ENCODE measurements around the gene GPD1L. TPM values are rescaled to one million over a fixed set of nuclear protein-coding genes. Genes with fewer than 3 reads are reported as not detected.

GPD1L gene
- total and polyA plus RNA-seq, 11 donors, result 97.4 to 340 (median 164) TPM

GRCh38 chr3:32076566-32076965 is 29.9 kb upstream of the GPD1L start:
- 89 to 93% (median 92%) methylated on average over 3 of the region's 3 CpGs for WGBS, 4 donors
- H3K9me3 ChIP-seq, result no peaks in the 10 kb centered on the region
- no peak for DNase-seq
- TF ChIP-seq, protein P1, sequence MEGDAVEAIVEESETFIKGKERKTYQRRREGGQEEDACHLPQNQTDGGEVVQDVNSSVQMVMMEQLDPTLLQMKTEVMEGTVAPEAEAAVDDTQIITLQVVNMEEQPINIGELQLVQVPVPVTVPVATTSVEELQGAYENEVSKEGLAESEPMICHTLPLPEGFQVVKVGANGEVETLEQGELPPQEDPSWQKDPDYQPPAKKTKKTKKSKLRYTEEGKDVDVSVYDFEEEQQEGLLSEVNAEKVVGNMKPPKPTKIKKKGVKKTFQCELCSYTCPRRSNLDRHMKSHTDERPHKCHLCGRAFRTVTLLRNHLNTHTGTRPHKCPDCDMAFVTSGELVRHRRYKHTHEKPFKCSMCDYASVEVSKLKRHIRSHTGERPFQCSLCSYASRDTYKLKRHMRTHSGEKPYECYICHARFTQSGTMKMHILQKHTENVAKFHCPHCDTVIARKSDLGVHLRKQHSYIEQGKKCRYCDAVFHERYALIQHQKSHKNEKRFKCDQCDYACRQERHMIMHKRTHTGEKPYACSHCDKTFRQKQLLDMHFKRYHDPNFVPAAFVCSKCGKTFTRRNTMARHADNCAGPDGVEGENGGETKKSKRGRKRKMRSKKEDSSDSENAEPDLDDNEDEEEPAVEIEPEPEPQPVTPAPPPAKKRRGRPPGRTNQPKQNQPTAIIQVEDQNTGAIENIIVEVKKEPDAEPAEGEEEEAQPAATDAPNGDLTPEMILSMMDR (IDR thresholded peaks at IDR 0.05), result no peak
- TF ChIP-seq POLR2A (IDR thresholded peaks at IDR 0.05), result no peak
- intact Hi-C loops (cut with DNase I), result no loop called here
- H3K27me3 ChIP-seq, result no peaks in the 10 kb centered on the region
- no peaks in the 10 kb centered on the region for H3K36me3 ChIP-seq
- H3K4me3 ChIP-seq, result no peak overlapping the region
- no peak for ATAC-seq
- H3K27ac ChIP-seq, result no peak overlapping the region
- H3K4me1 ChIP-seq, result peaks cover 0 to 6% (median 0%) of the 10 kb centered on the region in 12 donors

GRCh38 chr3:32077260-32078084 is 28.9 kb upstream of the GPD1L start:
- peak overlapping the region in 6 of 12 donors; percentile 1 to 30 (median 15) for H3K4me3 ChIP-seq
- H3K36me3 ChIP-seq, result no peaks in the 10 kb centered on the region
- TF ChIP-seq POLR2A (IDR thresholded peaks at IDR 0.05), result no peak
- TF ChIP-seq, protein P1 (IDR thresholded peaks at IDR 0.05), result peak in 4 of 12 donors; percentile 5 to 29 (median 18)
- intact Hi-C loops (cut with DNase I), result no loop called here
- H3K27me3 ChIP-seq, result no peaks in the 10 kb centered on the region
- H3K4me1 ChIP-seq, result peaks cover 0 to 15% (median 0%) of the 10 kb centered on the region in 12 donors
- DNase-seq (peak in 1 of 5 donors; percentile 36), ATAC-seq (peak in 3 of 4 donors; percentile 65 to 86 (median 71))
- WGBS, 4 donors, result 54 to 65% (median 60%) methylated on average over 14 of the region's 14 CpGs
- peak overlapping the region in 9 of 12 donors; percentile 2 to 59 (median 33) for H3K27ac ChIP-seq
- no peaks in the 10 kb centered on the region for H3K9me3 ChIP-seq

DNA sequence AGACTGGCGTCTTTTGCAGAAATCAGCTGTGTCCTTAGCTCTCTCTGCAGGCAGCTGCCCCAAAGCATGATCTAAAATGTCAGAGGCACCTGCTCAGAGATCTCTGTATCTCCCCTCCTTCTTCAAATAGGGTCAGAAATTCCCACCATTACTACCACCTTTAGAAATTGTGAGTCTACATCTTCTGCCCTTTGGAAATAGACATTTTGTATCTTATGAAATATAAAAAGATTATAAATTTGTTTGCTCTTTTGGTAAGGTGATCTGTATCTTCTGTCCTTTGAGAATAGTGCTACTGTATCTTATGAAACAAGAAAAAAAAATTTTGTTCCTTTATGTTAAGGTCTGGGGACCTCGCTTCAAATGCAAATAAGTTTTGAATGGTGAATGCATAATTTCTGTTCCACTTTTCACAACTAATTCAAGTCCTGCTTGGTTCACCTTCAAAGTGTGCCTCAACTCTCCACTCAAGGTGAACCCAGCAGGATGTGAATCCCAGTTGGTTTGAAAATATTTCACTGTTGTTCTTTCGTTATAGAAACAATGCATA is 28.3 kb upstream of the GPD1L start:
- Histone ChIP-seq H3K27me3 (no peaks in the 10 kb centered on the region), H3K4me3 (peak overlapping the region in 4 of 12 donors; percentile 1 to 30 (median 18)), H3K4me1 (peaks cover 0 to 22% (median 0%) of the 10 kb centered on the region in 12 donors), H3K27ac (peak overlapping the region in 5 of 12 donors; percentile 6 to 57 (median 41)), H3K36me3 (no peaks in the 10 kb centered on the region), H3K9me3 (no peaks in the 10 kb centered on the region)
- DNase-seq (no peak), ATAC-seq (no peak)
- intact Hi-C loops (cut with DNase I), result no loop called here
- WGBS, 4 donors, result 80 to 83% (median 81%) methylated on average over 3 of the region's 3 CpGs
- TF ChIP-seq, protein P1 (IDR thresholded peaks at IDR 0.05), result no peak
- no peak for TF ChIP-seq POLR2A (IDR thresholded peaks at IDR 0.05)

- intact Hi-C loops (cut with DNase I), result no loop called here
- DNase-seq (no peak), ATAC-seq (no peak)
- TF ChIP-seq, protein P1 (IDR thresholded peaks at IDR 0.05), result no peak
- TF ChIP-seq POLR2A (IDR thresholded peaks at IDR 0.05), result no peak
- Histone ChIP-seq H3K27me3 (no peaks in the 10 kb centered on the region), H3K4me1 (peaks cover 0 to 22% (median 0%) of the 10 kb centered on the region in 12 donors), H3K36me3 (no peaks in the 10 kb centered on the region), H3K4me3 (no peak overlapping the region), H3K9me3 (no peaks in the 10 kb centered on the region), H3K27ac (no peak overlapping the region)
Measured at GRCh38 chr3:32078864-32079263, 27.6 kb upstream of the GPD1L start.

Data from heart left ventricle (tissue), 16 donors.